HG03108 (cell line): ENCODE measurements around the gene PAPSS2.
"Not testable (repeated sequence)": the region's sequence is repeated elsewhere in the genome, so short reads cannot be mapped to it uniquely, and the experiment has no call there.

Experiments
- ATAC-seq: cut with Tn5 transposase; IDR thresholded peaks from one replicate; pipeline ENCODE4 v1.9.1; 2021; ENCODE audit warnings: moderate library complexity; ENCODE audit not compliant: unreplicated experiment

The PAPSS2 gene

DNA sequence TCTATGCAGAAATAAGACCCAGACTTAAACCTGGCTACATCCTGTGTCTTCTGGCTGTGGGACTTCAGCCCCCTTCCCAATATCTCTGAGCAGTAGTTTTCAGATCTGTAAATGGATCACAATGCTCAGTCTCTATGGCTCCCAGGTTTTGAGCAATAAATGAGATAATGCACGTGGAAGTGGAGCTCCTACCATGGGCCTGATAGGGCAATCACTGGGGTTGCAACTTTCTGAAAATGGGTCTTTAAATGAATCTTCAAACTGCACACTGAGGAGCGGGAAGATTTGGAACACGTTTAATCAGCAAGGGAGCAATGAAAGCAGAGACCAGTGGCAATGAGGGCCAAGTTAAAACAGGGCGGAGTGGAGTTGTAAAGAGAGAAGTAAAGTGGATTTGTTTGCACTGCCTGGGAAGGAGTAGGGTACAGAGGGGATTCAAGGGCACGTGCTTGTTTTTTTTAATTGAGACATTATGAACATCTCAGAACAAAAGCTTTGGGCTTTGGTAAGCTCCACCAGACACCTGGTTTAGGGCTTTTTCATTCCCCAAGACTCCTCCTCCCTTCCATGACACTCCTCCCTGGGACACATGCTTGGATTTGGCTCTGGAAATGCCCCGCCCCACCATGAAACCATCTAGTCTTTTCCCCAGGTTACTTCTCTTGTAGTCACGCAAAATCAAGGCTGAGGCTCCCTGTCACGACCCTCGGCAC is 42.7 kb downstream of the PAPSS2 start:
- no peak for ATAC-seq

DNA sequence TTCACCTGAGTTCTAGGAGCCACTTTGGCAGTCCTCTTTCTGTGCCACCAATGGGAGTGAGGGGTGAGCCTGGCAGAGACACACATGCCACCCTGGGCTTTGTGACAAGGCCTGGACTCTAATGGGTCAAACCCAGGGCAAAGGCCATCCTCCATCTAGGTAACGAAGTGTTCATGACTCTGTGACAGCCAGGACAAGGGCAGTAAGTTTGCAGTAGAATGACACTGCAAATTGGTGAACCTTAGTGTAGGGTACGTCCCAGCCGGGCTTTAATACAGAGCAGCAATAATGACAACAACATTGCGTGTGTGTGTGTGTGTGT is 43.3 kb downstream of the PAPSS2 start:
- ATAC-seq: no peak

DNA sequence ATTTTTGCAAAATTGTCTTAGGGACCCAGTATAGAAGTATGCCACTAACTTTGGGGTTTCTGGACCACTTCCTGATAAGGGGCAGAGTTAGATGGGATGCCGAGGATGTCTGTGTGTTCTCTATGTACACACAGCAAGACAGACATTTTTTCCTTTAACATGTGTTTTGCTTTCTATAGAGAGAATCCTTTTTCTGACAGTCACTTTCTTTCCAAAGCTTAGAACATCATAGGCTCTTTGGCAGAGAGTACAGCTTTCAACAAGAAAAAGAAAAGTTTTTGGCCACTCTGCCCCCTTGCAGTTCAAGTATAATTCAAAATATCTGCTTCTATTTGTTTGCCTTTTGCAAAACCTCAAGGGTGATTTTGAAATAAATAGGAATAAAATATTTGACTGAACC is 44.1 kb downstream of the PAPSS2 start:
- no peak for ATAC-seq

DNA sequence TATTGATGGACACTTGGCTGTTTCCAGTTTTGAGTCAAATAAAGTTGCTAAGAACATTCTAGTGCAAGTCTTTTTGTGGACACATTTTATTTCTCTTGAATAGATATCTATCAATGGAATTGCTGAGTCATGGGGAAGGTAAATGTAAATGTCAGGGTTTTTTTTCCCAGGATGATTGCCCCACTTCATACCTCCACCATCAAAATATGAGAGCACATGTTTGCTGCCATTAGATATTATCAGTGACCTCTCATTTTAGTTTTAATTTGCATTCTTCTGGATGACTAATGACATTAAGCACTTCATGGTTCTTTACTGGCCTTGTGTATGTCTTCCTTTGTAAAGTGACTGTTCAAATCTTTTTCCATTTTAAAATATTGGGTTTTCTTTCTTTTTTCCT is 45.7 kb downstream of the PAPSS2 start:
- no peak for ATAC-seq

DNA sequence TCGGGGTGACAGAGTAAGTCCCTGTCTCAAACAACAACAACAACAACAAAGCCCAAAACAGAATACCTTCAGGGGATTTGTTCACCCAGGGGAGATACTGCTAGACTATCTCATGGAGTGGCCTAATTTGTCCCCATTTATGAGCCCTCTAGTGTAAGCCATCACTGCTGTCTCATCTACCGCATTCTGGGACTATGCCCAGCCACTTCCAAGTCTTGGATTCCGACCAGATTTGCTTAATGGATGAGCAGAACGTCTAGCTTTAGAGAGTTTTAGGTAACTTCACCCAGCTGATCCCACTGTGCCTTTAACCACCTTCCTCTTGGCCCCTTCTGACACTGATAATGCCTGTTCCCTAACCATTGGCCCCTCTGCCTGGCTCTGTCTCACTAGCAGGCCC is 47.1 kb downstream of the PAPSS2 start:
- no peak for ATAC-seq

DNA sequence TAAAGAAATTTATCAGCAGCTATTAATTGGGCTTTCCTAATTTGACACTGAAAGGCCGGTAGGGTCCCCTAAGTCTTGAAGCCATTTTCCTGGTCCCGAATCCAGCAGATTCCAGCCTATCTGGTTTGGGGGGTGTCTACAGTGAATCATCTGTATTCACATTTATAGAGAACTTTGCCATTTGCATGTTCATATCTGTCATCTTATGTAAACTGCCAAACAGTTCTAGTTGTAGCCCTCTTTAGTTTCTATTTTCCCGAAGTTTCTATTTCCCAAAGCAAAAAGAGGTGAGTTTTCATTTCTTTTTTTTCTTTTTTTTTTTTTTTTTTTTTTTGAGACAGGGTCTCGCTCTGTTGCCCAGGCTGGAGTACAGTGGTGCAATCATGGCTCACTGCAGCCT is 47.6 kb downstream of the PAPSS2 start:
- no peak for ATAC-seq

DNA sequence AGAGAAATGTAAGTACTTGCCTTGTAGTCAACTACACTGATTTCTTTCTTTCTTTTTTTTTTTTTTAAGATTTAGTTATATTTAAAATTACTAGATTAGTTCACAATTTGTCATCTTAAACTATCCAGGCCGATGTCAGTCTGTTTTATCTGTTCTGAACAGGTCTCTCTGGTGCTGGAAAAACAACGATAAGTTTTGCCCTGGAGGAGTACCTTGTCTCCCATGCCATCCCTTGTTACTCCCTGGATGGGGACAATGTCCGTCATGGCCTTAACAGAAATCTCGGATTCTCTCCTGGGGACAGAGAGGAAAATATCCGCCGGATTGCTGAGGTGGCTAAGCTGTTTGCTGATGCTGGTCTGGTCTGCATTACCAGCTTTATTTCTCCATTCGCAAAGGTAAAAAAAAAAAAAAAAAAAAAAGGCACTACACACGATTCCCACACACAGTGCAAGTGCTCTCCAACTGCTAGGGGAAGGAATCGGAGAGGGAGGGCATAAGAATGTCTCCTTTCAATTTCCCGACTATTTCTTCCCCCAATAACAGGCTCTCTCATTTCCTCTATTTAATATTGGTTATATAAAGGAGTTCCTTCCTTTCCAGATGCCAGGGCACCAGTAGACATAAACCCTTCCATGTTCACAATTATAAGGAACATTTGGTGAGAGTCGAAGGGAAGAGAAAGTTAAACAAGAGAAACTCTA is 53.4 kb downstream of the PAPSS2 start:
- no peak for ATAC-seq

DNA sequence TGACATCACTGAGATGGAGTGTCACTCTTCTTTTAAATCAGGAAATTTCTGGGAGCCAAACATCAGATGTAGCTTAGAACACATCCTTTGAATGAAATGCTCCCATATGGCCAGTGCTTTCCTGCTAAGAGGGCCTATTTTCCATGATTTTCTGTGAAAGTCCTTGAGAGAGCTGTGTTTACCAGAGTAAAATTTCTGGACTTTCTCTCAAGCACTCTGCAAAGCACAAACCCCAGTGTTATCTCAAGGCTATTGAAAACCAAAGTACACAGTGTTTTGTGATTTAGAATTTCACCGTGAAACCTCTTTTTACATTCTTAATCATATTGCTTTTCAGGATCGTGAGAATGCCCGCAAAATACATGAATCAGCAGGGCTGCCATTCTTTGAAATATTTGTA is 54.0 kb downstream of the PAPSS2 start:
- ATAC-seq: no peak

DNA sequence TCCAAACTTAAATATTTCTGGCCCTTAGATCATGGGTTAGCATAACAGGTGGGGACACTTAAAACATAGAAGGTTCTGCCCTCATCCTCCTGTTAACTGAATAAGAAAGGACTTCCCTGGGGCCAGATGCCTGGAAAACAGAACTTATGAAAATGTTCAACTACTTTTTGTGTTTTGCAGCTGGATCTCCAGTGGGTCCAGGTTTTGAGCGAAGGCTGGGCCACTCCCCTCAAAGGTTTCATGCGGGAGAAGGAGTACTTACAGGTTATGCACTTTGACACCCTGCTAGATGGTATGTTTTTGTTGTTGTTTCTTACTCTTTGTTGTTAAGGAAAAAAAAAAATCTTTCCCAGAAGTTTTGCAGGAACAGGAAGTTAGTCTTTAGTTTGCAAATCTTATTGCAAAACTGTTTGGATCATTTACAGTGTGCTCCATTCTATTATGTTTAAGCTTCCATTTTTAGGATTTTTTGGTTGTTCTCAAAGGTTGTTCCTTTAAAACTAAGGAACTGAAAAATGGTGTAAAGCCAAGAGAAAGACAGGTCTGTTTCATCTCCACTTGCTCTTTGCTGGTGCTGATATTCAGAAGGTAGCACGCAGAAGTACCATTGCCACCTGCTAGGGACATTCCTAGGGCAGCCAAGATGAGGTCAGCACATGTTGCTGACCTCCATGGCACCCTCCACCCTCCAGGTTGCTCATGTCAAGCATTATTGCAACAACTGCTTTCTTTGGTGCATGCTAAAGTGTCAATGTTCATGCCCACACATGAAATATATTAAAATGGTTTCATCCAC is 56.1 kb downstream of the PAPSS2 start:
- ATAC-seq: no peak

DNA sequence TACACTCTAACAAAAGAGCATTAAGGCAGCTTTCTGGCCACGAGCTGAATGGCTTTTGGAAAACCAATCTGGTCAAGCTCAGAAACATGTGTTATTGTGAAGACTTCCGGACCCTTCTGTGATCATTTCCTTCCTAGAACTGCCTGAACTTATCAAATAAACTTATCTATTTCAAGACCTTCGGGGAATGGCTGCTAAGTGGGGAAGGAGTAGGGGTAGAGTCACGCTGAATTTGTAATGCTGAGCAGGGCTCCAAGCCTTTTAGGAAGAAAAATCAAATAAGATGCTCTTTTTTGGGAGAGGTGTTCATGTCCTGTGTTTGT is 56.6 kb downstream of the PAPSS2 start:
- ATAC-seq: no peak

DNA sequence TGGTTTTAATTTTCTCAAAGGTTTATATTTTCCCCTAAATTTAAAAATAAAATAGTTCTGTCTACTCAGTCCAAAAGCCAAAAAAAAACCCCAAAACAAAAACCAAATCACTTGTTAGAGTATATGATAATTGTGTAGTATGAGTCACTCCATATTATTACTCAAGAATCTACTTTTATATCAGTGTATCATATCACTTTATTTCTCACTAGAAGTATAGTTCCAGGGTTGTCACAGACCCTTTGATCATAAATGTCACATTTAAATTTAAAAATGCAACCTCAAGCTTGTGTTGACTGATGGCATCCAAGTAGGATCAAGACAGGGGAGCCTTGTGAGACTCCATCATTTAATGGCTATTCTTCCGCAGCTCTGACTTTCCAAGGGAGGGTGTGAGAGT is 61.0 kb downstream of the PAPSS2 start:
- ATAC-seq: no peak

DNA sequence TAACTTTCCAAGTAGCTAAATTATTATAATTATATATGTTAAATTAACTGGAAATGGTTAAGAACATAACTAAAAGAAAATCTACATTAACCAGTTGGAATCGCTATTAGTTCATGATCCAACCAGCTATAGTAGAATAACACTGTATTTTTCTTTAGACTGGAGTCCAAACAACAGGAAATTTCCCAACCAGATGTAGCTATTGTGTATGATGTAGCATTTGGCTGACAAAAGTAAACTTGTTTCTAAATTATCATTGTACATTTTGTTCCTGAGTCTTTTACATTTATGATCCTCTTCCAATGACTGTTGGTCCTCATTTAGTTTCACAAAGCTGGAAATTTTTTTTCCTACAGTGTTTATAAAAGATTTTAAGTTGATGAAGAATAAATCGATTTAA is 62.1 kb downstream of the PAPSS2 start:
- ATAC-seq: no peak

DNA sequence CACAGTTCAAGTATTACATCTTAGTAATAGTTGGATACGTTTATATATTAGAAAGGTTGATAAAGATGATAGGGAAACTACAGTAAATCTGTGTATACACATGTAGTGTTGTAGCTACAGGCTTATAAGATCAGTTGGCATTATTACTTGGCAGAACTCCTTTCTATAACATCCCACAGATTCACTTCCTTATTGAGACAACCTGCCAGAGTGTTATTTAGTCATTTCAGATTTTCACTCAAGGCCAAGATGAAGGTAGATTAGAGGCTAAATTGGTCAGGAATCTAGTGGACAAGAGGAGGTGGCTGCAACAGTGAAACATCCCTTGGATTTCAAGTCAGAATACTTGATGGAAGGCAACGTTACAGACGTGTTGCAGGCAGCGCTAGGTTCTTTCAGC is 63.0 kb downstream of the PAPSS2 start:
- no peak for ATAC-seq

DNA sequence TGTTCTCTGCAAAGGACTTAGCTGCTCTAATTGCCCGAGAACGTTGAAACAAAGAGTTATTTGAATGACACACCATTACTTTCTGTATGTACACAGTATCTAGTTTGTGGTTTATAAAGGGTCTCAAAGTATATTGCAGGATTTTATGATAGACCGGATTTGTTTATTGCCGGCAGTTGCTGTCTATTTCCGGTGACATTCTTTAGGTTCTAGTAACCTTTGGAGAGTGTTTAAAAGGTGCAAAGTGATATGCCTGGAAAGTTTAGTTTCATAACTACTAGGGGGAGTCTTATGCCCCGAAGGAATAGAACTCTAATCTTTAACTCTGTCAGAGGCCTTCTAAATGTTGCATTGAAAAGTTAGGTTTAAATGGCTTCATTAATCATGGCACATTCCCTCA is 63.8 kb downstream of the PAPSS2 start:
- no peak for ATAC-seq

DNA sequence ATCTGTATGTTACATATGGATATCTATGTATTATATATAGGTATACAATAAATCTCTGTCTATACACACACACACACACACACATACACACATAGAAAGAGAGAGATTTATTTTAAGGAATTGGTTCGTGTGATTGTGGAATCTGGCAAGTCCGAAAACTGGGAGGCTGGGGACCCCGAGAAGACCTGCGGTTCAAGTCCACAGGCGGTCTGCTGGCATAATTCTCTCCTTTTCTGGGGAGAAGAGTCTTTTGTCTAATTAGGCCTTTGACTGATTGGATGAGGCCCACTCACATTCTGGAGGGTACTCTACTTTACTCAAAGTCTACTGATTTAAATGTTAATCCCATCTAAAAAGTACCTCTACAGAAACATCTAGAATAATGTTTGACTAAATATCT is 65.1 kb downstream of the PAPSS2 start:
- no peak for ATAC-seq

DNA sequence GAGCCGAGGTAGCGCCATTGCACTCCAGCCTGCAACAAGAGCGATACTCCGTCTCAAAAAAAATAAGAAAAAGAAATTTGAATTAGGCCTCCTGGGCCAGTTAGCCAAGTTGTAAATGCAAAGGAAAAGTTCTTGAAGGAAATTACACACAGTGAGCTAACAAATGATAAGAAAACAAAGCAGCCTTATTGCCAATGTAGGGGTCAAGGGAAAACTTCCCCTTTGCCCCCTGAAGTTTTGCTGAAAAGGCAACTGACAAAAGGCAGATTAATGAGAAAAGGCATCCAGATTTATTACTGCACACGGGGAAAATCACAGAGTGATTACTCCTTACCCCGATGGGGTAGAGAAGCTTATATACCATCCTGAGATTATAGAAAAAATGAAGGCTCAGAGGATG is 70.3 kb downstream of the PAPSS2 start:
- no peak for ATAC-seq

DNA sequence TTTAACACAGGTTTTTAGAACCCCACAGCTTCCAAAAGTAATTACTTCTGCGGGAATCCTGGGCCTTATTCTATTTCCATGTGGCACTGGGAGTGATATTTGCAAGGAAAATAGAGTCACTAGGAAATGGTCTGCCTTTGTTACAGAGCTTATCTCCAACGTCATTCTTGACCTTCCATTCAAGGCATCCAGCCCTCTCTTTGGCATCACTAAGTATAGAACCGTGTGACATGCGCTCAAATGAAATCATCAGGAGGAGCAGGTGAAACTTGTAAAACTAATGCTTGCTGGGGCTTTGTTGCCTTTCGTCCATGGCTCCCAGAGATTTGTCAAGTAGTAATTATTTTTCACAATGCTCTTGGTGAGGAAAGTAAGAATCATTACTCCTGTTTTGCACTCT is 73.4 kb downstream of the PAPSS2 start:
- ATAC-seq: no peak

DNA sequence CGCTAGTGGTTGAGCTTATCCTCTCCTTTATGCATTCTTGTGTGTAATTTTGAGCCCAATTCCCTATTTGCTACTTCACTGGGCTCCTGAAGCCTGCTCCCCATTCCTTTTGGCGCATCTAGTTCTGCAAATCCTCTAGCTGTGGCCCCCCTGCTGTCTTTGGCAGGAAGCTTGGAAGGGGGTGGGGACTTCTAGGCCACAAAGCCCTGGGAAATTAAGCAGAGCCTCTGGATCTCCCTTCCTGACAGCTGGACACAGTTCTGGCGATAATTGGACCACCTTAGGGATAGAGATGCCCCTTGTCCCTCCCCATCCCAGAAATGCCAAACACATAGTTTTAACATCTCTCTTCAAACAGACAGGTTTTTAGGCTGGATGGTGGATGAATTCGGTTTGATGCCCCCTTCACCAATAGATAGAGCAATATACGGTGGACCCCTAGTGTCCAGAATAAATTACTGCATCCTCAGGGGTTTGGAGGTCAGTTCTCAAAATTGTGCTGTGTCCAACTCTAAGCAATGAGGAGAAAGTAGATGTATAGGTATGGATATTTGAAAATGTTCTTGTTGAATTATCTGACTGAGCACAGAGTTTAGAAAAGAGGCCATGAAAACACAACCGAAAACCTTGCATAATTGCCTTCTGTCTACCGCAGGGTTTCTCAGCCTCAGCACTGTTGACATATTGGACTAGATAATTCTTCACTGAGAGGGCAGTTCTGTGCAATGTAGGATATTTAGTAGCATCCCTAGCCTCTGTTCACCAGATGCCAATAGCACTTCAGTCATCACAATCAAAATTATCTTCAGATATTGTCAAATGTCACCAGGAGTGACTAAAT is 75.5 kb downstream of the PAPSS2 start:
- no peak for ATAC-seq

DNA sequence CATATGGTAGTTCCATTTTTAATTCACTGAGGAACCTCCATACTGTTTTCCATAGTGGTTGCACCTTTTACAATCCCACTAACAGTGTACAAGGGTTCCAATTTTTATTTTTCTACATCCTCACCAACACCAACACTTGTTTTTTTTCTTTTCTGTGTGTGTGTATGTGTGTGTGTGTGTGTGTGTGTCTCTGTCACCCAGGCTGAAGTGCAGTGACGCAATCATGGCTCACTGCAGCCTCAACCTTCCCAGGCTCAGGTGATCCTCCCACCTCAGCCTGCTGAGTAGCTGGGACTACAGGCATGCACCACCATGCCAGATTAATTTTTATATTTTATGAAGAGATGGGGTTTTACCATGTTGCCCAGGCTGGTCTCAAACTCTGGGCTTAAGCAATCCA is 78.6 kb downstream of the PAPSS2 start:
- ATAC-seq: not testable (repeated sequence)

DNA sequence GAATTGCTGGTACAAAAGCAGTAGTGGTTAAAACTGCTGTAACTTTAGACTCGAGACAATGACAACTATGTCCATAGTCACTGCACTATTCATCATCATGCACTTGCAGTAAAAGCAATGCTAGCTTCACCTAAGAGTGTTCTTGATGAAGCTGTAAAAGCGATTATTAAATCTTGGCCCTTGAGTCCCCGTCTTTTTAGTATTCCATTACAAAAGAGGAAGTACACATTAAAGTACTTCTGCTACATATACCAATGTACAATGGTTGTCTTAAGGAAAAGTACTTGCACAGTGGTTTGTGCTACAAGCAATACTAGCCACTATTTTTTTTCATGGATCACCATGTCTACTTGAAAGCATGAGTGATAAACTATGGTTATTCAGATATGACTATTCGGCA is 80.0 kb downstream of the PAPSS2 start:
- no peak for ATAC-seq

DNA sequence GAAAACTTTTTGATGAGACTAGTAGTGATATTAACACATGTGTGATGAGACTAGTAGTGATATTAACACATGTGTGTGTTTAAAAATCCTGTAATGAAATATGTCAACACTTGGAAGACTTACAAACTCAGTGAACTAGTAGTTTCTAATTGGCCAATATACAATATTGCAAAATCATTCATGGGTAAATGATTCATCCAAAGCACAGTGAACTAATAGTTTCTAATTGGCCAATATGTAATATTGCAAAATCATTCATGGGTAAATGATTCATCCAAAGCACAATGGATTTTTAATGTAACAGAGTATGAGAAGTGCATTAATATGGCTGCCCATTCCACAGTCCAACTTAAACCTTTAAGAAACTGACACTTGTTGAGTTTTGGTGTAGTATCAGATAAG is 80.6 kb downstream of the PAPSS2 start:
- no peak for ATAC-seq
